Esophagus muscularis mucosa (tissue), 4 donors: Measurements from ENCODE around the gene MAN2B1. TPM values are rescaled to one million over a fixed set of nuclear protein-coding genes. Genes with fewer than 3 reads are reported as not detected.

Experiments
- DNase-seq: peaks from one replicate; pipeline ENCODE4 v3.0.0-alpha.2; 2017; ENCODE audit errors: extremely low spot score
- H3K27ac ChIP-seq, 4 donors: fragments of 200-600 bp; sonication (generic); replicated peaks in 1 of 4; 1 replicate in 3 of 4; 2 replicates in 1 of 4; pipeline ENCODE4 v1.5.1; 2016 to 2019; ENCODE audit warnings: mild to moderate bottlenecking in 1 of 4
- H3K27me3 ChIP-seq, 4 donors: fragments of 200-600 bp; sonication (generic); one replicate each; pipeline versions ENCODE4 v1.5.1 to v1.6.0; 2016 to 2019
- H3K36me3 ChIP-seq, 4 donors: fragments of 200-600 bp; sonication (generic); one replicate each; pipeline ENCODE4 v1.5.1; 2016 to 2019
- H3K4me1 ChIP-seq, 4 donors: fragments of 200-600 bp; sonication (generic); one replicate each; pipeline ENCODE4 v1.5.1; 2016 to 2019
- H3K4me3 ChIP-seq, 4 donors: fragments of 200-600 bp; sonication (generic); 1 replicate in 2 of 4; 2 replicates in 2 of 4; pipeline ENCODE4 v1.5.1; 2016 to 2019; ENCODE audit warnings: mild to moderate bottlenecking in 4 of 4, moderate library complexity in 1 of 4
- H3K9me3 ChIP-seq, 4 donors: fragments of 200-600 bp; sonication (generic); 1 replicate in 3 of 4; 2 replicates in 1 of 4; pipeline ENCODE4 v1.5.1; 2016 to 2019
- EP300 ChIP-seq: sonication (generic); formaldehyde crosslinking; IDR thresholded peaks from one replicate; pipeline ENCODE4 v1.6.1; 2017; ENCODE audit warnings: antibody characterized with exemption
- POLR2A ChIP-seq: fragments of 450-650 bp; IDR thresholded peaks from one replicate; pipeline ENCODE4 v1.6.1; 2017; ENCODE audit warnings: antibody characterized with exemption, moderate library complexity, mild to moderate bottlenecking, low read depth
- POLR2AphosphoS5 ChIP-seq, 2 donors: sonication (generic); formaldehyde crosslinking; IDR thresholded peaks; one replicate each; pipeline ENCODE4 v1.6.1; 2017; ENCODE audit warnings: antibody characterized with exemption in 2 of 2
- WGBS: methylation state at CpG from one replicate; pipeline ENCODE4 v1.1.5; 2018; 5-methylcytosine and 5-hydroxymethylcytosine counted together
- intact Hi-C: fragments of 100-400 bp; cut with DNase I; formaldehyde crosslinking; loops from one replicate; pipeline ENCODE4 v1.15.1; 2023
- total RNA-seq, 4 donors: library from RNA; depleted of rRNA; stranded (reverse); fragments of >200 nt; gene quantifications; one replicate each; pipeline versions ENCODE4 v1.1.0 to v1.2.1, GENCODE V29; 2016
- TF ChIP-seq, protein P1 (sequence below), 3 experiments: fragments of 200-600 bp in 2 of 3; fragments of 450-650 bp in 1 of 3; sonication (generic) in 2 of 3; IDR thresholded peaks; one replicate each; pipeline ENCODE4 v1.5.1; 2017 to 2019; ENCODE audit warnings: antibody characterized with exemption in 3 of 3, mild to moderate bottlenecking in 2 of 3, moderate library complexity in 1 of 3

Gene MAN2B1
- total RNA-seq, 4 donors from 2014 or later, result 65.7 to 80.8 (median 68.9) TPM

DNA sequence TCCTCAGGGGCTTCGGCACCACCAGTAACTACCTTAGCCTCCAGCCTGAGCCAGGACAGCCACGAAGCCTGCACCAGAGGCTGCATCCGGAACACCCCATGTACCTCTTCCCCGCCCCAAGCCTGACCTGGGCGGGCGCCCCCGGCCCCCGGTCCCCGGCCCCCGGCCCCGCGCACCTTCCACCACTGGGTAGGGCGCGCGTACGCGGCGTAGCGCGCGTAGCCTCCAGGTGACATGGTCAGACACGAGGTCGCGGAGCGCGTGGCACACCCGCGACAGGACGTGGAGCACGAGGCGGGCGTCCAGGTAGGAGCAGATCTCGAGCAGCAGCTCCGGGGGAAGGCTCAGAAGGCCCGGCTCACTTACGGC lies 29.4 kb upstream of the MAN2B1 start:
- no peaks in the 10 kb centered on the region for H3K9me3 ChIP-seq
- no peaks in the 10 kb centered on the region for H3K27me3 ChIP-seq
- no peak for TF ChIP-seq POLR2AphosphoS5 (IDR thresholded peaks at IDR 0.05)
- TF ChIP-seq EP300, result no peak
- TF ChIP-seq, protein P1, sequence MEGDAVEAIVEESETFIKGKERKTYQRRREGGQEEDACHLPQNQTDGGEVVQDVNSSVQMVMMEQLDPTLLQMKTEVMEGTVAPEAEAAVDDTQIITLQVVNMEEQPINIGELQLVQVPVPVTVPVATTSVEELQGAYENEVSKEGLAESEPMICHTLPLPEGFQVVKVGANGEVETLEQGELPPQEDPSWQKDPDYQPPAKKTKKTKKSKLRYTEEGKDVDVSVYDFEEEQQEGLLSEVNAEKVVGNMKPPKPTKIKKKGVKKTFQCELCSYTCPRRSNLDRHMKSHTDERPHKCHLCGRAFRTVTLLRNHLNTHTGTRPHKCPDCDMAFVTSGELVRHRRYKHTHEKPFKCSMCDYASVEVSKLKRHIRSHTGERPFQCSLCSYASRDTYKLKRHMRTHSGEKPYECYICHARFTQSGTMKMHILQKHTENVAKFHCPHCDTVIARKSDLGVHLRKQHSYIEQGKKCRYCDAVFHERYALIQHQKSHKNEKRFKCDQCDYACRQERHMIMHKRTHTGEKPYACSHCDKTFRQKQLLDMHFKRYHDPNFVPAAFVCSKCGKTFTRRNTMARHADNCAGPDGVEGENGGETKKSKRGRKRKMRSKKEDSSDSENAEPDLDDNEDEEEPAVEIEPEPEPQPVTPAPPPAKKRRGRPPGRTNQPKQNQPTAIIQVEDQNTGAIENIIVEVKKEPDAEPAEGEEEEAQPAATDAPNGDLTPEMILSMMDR (IDR thresholded peaks at IDR 0.05), result no peak
- no peak for TF ChIP-seq POLR2A
- no peak for DNase-seq
- peaks cover 16 to 24% (median 22%) of the 10 kb centered on the region in 4 donors for H3K4me1 ChIP-seq
- no CpG with 5 or more reads among the region's 36 CpGs for WGBS
- intact Hi-C loops, result no loop called here
- H3K4me3 ChIP-seq, result peak overlapping the region; percentile 67 to 90 (median 74)
- H3K36me3 ChIP-seq, result peaks cover 11 to 30% (median 21%) of the 10 kb centered on the region in 4 donors
- peak overlapping the region; percentile 82 to 94 (median 92) for H3K27ac ChIP-seq

DNA sequence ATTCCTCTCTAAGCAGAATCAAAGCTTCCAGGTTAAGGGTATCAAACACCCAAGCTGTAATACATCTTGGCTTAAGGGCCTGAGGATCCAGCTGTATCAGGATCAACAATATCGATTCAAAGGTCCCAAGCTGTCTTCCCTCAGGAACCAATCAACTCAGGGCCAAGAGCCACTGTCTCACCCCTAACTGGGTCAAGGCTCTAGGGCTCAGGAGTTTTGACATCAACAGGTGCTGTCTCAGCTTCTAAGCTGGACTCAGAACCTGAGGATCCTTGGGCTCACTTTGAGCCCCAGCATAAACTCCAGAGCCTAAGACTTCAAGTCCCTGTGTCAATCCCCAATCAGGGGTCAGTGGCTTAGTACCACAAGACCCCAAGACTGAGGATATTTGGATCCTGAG lies 29.0 kb upstream of the MAN2B1 start:
- H3K27ac ChIP-seq, result no peak overlapping the region
- H3K9me3 ChIP-seq, result no peaks in the 10 kb centered on the region
- intact Hi-C loops, result no loop called here
- H3K36me3 ChIP-seq, result peaks cover 6 to 25% (median 16%) of the 10 kb centered on the region in 4 donors
- H3K4me3 ChIP-seq, result peak overlapping the region; percentile 67 to 90 (median 74)
- TF ChIP-seq POLR2A, result no peak
- TF ChIP-seq POLR2AphosphoS5 (IDR thresholded peaks at IDR 0.05), result no peak
- TF ChIP-seq EP300, result no peak
- TF ChIP-seq, protein P1 (IDR thresholded peaks at IDR 0.05), result no peak
- 69% methylated on average over 1 of the region's 1 CpG for WGBS
- peaks cover 16 to 24% (median 22%) of the 10 kb centered on the region in 4 donors for H3K4me1 ChIP-seq
- DNase-seq, result no peak
- no peaks in the 10 kb centered on the region for H3K27me3 ChIP-seq

DNA sequence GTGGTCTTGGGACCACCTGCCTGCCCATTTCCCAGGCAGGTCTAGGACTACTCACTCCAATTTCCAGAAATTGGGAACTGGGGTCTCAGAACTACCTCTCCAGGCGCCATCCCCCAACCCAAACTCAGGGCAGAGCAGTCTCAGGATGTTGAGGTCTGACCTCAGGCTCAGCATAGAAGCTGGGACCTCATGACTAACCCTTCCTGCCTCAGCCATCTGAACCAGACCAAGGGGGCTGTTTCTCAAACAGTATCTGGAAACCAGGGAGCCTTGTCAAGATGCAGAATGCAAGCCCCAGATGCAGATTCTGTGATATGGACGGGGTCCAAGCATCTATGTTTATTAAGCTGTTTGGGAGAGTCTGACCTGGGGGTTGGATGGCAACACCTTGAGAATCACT lies 28.6 kb upstream of the MAN2B1 start:
- no peak for DNase-seq
- TF ChIP-seq POLR2AphosphoS5 (IDR thresholded peaks at IDR 0.05), result no peak
- no peak for TF ChIP-seq POLR2A
- TF ChIP-seq EP300, result no peak
- TF ChIP-seq, protein P1 (IDR thresholded peaks at IDR 0.05), result no peak
- Histone ChIP-seq H3K4me3 (no peak overlapping the region), H3K27me3 (no peaks in the 10 kb centered on the region), H3K36me3 (peaks cover 2 to 21% (median 12%) of the 10 kb centered on the region in 4 donors), H3K4me1 (peaks cover 16 to 24% (median 22%) of the 10 kb centered on the region in 4 donors), H3K27ac (no peak overlapping the region), H3K9me3 (no peaks in the 10 kb centered on the region)
- 80% methylated on average over 2 of the region's 2 CpGs for WGBS
- intact Hi-C loops, result no loop called here

DNA sequence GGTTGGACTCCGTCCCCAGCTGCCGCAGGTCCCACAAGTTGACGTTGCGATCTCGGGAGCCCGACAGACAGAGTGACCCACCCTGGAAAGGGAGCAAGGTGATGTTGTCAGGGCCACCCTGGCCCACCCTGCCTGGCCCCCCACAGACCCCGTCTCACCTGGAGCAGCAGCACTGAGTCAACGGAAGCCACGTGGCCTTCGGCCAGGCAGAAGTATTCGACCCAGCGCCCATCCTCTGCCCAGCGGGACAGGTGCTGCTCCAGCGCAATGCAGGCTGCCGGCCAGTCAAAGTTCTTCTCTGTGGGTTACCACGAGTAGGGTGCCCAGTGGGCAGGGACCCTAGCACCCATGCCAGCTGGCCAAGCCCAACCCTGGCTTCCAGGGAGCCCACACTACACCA lies 28.1 kb upstream of the MAN2B1 start:
- intact Hi-C loops, result no loop called here
- TF ChIP-seq EP300 (no peak), POLR2AphosphoS5 (IDR thresholded peaks at IDR 0.05) (no peak), POLR2A (no peak)
- TF ChIP-seq, protein P1 (IDR thresholded peaks at IDR 0.05), result no peak
- H3K36me3 ChIP-seq, result peaks cover 0 to 18% (median 8%) of the 10 kb centered on the region in 4 donors

DNA sequence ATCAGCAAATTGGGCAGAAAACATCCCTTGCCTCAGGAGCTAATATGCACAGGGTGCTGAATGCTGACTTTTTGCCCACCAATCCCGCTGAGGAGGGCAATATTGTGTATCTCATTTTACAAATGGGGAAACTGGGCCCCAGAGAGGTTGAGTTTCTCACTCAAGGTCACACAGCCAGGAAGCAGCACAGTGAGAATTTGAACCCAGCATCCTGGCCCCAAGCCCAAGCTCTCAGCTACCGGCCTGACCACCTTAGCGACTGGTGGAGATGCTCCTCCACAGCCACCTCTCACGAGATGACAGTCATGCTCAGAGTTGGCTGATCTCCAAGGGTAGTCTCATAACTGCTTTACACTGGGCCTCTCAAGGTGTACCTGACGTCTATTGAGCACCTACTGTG lies 26.4 kb upstream of the MAN2B1 start:
- 80% methylated on average over 4 of the region's 5 CpGs for WGBS
- no peak for DNase-seq
- TF ChIP-seq, protein P1 (IDR thresholded peaks at IDR 0.05), result no peak
- TF ChIP-seq EP300, result no peak
- TF ChIP-seq POLR2A, result no peak
- TF ChIP-seq POLR2AphosphoS5 (IDR thresholded peaks at IDR 0.05), result no peak

More for the DNA sequence above, 28.1 kb upstream of the MAN2B1 start:
- no peak overlapping the region for H3K27ac ChIP-seq
- no peak for DNase-seq
- peaks cover 16 to 24% (median 22%) of the 10 kb centered on the region in 4 donors for H3K4me1 ChIP-seq
- WGBS, result 91% methylated on average over 6 of the region's 16 CpGs
- no peaks in the 10 kb centered on the region for H3K9me3 ChIP-seq
- no peak overlapping the region for H3K4me3 ChIP-seq
- H3K27me3 ChIP-seq, result no peaks in the 10 kb centered on the region

More for the DNA sequence above, 26.4 kb upstream of the MAN2B1 start:
- intact Hi-C loops, result no loop called here
- Histone ChIP-seq H3K9me3 (no peaks in the 10 kb centered on the region), H3K27me3 (no peaks in the 10 kb centered on the region), H3K4me3 (no peak overlapping the region), H3K4me1 (peaks cover 16 to 24% (median 22%) of the 10 kb centered on the region in 4 donors), H3K36me3 (peaks cover 0 to 18% (median 3%) of the 10 kb centered on the region in 4 donors), H3K27ac (no peak overlapping the region)
